KOPT-K1 (cell line): ENCODE results near the gene GP2.

Experiments used
- H3K27ac ChIP-seq: fragments of 200-600 bp; sonication (generic); 2 replicates; pipeline ENCODE4 v1.5.1; 2016; ENCODE audit warnings: antibody characterized with exemption, mild to moderate bottlenecking, low read depth, low read length; ENCODE audit not compliant: poor library complexity, severe bottlenecking
- H3K36me3 ChIP-seq: fragments of 200-600 bp; sonication (generic); 2 replicates; pipeline ENCODE4 v1.5.1; 2017; ENCODE audit warnings: antibody characterized with exemption, mild to moderate bottlenecking, low read length, moderate library complexity; ENCODE audit not compliant: insufficient read depth
- H3K9me3 ChIP-seq: fragments of 200-600 bp; sonication (generic); 2 replicates; pipeline ENCODE4 v1.5.1; 2017; ENCODE audit warnings: antibody characterized with exemption, low read length, mild to moderate bottlenecking; ENCODE audit not compliant: insufficient read depth, poor library complexity, severe bottlenecking

GP2 gene

GRCh38 chr16:20260215-20261009, 66.9 kb downstream of the GP2 start:
- Histone ChIP-seq H3K27ac (no peak overlapping the region), H3K9me3 (no peaks in the 10 kb centered on the region), H3K36me3 (no peaks in the 10 kb centered on the region)
